H1 (cell line): ENCODE results near the gene ADPRHL1. TPM values are rescaled to one million over a fixed set of nuclear protein-coding genes. Genes with fewer than 3 reads are reported as not detected.

Experiments used
- GABPA ChIP-seq: IDR thresholded peaks from 2 replicates; pipeline ENCODE4 v1.6.1; 2011; ENCODE audit warnings: mild to moderate bottlenecking, low read length, moderate library complexity, borderline replicate concordance; ENCODE audit not compliant: insufficient read depth
- HDAC2 ChIP-seq, 2 experiments: fragments of 300-600 bp in 1 of 2; sonication (generic) in 1 of 2; IDR thresholded peaks; 2 replicates each; pipeline ENCODE4 v1.6.1; 2011 to 2012; ENCODE audit warnings: low read depth in 2 of 2, low read length in 2 of 2, mild to moderate bottlenecking in 2 of 2, moderate library complexity in 2 of 2, borderline replicate concordance in 1 of 2, inconsistent platforms in 1 of 2
- NANOG ChIP-seq: IDR thresholded peaks from 2 replicates; pipeline ENCODE4 v1.6.1; 2011; ENCODE audit warnings: low read length, low read depth, mild to moderate bottlenecking, inconsistent platforms; ENCODE audit not compliant: insufficient read depth, poor library complexity, severe bottlenecking
- RAD21 ChIP-seq, 2 experiments: IDR thresholded peaks in 1 of 2; conservative IDR thresholded peaks in 1 of 2; 2 replicates each; pipeline ENCODE4 v1.6.1; 2011; ENCODE audit warnings: low read depth in 2 of 2, low read length in 2 of 2, improper control_type of control experiment in 1 of 2, inconsistent platforms in 1 of 2, mild to moderate bottlenecking in 1 of 2, moderate library complexity in 1 of 2
- RNF2 ChIP-seq: fragments of 200-900, 300-1000 bp; sonication (generic); IDR thresholded peaks from 2 replicates; pipeline ENCODE4 v1.7.1; 2016; ENCODE audit warnings: borderline replicate concordance, low read depth, mild to moderate bottlenecking, antibody characterized with exemption, low read length; ENCODE audit not compliant: poor library complexity, severe bottlenecking; ENCODE audit errors: missing control alignments
- SP4 ChIP-seq: IDR thresholded peaks from 2 replicates; pipeline ENCODE4 v1.6.1; 2012; ENCODE audit warnings: low read length, inconsistent platforms
- SUZ12 ChIP-seq: fragments of 200-600 bp; sonication (generic); IDR thresholded peaks from 2 replicates; pipeline ENCODE4 v1.6.1; 2012; ENCODE audit warnings: mild to moderate bottlenecking, inconsistent platforms, low read length, moderate library complexity, mixed read lengths
- TBP ChIP-seq: IDR thresholded peaks from 2 replicates; pipeline ENCODE4 v1.6.1; 2011; ENCODE audit warnings: low read depth, low read length, improper control_type of control experiment
- polyA plus RNA-seq, 7 experiments: library from polyadenylated mRNA; depleted of rRNA in 3 of 7; stranded (reverse) in 5 of 7; unstranded in 2 of 7; fragments of >200 nt in 5 of 7; fragments of 200-250 nt in 2 of 7; gene quantifications; 1 replicate in 5 of 7; 2 replicates in 1 of 7; 4 replicates in 1 of 7; pipeline versions ENCODE4 v1.2.1 to v1.2.3, GENCODE V29; 2011 to 2013; ENCODE audit warnings: missing spikeins in 2 of 7, mixed read lengths in 2 of 7
- total RNA-seq: library from RNA; stranded (reverse); fragmentation: NEBNext Ultra II Directional; extraction: Animal tissue kit (Norgen Biotek cat#: 25700); gene quantifications from 2 replicates; pipeline ENCODE4 v1.2.1, GENCODE V29; 2021
- TF ChIP-seq, protein P1 (sequence below): fragments of 300-600 bp; sonication (generic); IDR thresholded peaks from 2 replicates; pipeline ENCODE4 v1.7.1; 2012; ENCODE audit warnings: low read length, moderate library complexity, mild to moderate bottlenecking, inconsistent platforms; ENCODE audit not compliant: insufficient replicate concordance
- TF ChIP-seq, protein P2 (sequence below): IDR thresholded peaks from 2 replicates; pipeline ENCODE4 v1.6.1; 2012; ENCODE audit warnings: inconsistent platforms

The ADPRHL1 gene
- total and polyA plus RNA-seq, 2 of the 8 experiments (the other 6 are each of a cell fraction or from before 2014, with no cell fraction given), result 0.74 to 1.7 TPM

DNA sequence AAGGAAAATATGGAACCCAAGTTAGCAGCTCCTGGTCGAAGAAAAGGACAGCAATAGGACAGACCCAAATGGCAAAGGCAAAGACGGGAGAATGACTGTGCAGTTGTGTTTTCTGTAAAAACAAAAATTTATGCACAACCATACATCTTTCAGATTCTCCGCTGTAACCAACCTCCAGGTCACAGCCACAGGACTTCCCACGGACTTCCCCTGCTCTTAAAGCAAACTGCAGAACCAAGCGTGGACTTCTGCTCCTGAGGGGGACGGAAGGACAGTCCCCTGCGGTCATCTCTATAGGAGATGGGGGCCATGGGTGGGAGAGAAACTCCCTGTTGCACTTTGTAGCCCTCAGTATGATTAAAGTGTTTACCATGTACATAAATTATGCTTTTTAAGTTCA lies 91.9 kb downstream of the ADPRHL1 start (continued):
- TF ChIP-seq, protein P1, sequence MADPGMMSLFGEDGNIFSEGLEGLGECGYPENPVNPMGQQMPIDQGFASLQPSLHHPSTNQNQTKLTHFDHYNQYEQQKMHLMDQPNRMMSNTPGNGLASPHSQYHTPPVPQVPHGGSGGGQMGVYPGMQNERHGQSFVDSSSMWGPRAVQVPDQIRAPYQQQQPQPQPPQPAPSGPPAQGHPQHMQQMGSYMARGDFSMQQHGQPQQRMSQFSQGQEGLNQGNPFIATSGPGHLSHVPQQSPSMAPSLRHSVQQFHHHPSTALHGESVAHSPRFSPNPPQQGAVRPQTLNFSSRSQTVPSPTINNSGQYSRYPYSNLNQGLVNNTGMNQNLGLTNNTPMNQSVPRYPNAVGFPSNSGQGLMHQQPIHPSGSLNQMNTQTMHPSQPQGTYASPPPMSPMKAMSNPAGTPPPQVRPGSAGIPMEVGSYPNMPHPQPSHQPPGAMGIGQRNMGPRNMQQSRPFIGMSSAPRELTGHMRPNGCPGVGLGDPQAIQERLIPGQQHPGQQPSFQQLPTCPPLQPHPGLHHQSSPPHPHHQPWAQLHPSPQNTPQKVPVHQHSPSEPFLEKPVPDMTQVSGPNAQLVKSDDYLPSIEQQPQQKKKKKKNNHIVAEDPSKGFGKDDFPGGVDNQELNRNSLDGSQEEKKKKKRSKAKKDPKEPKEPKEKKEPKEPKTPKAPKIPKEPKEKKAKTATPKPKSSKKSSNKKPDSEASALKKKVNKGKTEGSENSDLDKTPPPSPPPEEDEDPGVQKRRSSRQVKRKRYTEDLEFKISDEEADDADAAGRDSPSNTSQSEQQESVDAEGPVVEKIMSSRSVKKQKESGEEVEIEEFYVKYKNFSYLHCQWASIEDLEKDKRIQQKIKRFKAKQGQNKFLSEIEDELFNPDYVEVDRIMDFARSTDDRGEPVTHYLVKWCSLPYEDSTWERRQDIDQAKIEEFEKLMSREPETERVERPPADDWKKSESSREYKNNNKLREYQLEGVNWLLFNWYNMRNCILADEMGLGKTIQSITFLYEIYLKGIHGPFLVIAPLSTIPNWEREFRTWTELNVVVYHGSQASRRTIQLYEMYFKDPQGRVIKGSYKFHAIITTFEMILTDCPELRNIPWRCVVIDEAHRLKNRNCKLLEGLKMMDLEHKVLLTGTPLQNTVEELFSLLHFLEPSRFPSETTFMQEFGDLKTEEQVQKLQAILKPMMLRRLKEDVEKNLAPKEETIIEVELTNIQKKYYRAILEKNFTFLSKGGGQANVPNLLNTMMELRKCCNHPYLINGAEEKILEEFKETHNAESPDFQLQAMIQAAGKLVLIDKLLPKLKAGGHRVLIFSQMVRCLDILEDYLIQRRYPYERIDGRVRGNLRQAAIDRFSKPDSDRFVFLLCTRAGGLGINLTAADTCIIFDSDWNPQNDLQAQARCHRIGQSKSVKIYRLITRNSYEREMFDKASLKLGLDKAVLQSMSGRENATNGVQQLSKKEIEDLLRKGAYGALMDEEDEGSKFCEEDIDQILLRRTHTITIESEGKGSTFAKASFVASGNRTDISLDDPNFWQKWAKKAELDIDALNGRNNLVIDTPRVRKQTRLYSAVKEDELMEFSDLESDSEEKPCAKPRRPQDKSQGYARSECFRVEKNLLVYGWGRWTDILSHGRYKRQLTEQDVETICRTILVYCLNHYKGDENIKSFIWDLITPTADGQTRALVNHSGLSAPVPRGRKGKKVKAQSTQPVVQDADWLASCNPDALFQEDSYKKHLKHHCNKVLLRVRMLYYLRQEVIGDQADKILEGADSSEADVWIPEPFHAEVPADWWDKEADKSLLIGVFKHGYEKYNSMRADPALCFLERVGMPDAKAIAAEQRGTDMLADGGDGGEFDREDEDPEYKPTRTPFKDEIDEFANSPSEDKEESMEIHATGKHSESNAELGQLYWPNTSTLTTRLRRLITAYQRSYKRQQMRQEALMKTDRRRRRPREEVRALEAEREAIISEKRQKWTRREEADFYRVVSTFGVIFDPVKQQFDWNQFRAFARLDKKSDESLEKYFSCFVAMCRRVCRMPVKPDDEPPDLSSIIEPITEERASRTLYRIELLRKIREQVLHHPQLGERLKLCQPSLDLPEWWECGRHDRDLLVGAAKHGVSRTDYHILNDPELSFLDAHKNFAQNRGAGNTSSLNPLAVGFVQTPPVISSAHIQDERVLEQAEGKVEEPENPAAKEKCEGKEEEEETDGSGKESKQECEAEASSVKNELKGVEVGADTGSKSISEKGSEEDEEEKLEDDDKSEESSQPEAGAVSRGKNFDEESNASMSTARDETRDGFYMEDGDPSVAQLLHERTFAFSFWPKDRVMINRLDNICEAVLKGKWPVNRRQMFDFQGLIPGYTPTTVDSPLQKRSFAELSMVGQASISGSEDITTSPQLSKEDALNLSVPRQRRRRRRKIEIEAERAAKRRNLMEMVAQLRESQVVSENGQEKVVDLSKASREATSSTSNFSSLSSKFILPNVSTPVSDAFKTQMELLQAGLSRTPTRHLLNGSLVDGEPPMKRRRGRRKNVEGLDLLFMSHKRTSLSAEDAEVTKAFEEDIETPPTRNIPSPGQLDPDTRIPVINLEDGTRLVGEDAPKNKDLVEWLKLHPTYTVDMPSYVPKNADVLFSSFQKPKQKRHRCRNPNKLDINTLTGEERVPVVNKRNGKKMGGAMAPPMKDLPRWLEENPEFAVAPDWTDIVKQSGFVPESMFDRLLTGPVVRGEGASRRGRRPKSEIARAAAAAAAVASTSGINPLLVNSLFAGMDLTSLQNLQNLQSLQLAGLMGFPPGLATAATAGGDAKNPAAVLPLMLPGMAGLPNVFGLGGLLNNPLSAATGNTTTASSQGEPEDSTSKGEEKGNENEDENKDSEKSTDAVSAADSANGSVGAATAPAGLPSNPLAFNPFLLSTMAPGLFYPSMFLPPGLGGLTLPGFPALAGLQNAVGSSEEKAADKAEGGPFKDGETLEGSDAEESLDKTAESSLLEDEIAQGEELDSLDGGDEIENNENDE, result no peak
- TF ChIP-seq SUZ12 (no peak), RNF2 (no peak), NANOG (no peak), RAD21 (IDR thresholded peaks at IDR 0.05 in 1 of 2, conservative IDR thresholded peaks at IDR 0.05 in 1 of 2; ENCODE audit: low read depth in 2 of 2, low read length in 2 of 2) (no peak), HDAC2 (IDR thresholded peaks at IDR 0.05; ENCODE audit: borderline replicate concordance in 1 of 2, low read depth in 2 of 2, low read length in 2 of 2) (no peak), GABPA (no peak), TBP (no peak), SP4 (no peak)
- TF ChIP-seq, protein P2, sequence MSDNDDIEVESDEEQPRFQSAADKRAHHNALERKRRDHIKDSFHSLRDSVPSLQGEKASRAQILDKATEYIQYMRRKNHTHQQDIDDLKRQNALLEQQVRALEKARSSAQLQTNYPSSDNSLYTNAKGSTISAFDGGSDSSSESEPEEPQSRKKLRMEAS, result no peak
